Bronchial smooth muscle cell (primary cell): Measurements from ENCODE around the gene MEX3C. TPM values are rescaled to one million over a fixed set of nuclear protein-coding genes. Genes with fewer than 3 reads are reported as not detected.

Experiments
- total RNA-seq: library from RNA; depleted of rRNA; stranded (reverse); fragments of >200 nt; gene quantifications from 2 replicates; pipeline ENCODE4 v1.2.1, GENCODE V29; 2014

Gene MEX3C
- 23.8 and 24.9 TPM in 2 replicates for total RNA-seq

DNA sequence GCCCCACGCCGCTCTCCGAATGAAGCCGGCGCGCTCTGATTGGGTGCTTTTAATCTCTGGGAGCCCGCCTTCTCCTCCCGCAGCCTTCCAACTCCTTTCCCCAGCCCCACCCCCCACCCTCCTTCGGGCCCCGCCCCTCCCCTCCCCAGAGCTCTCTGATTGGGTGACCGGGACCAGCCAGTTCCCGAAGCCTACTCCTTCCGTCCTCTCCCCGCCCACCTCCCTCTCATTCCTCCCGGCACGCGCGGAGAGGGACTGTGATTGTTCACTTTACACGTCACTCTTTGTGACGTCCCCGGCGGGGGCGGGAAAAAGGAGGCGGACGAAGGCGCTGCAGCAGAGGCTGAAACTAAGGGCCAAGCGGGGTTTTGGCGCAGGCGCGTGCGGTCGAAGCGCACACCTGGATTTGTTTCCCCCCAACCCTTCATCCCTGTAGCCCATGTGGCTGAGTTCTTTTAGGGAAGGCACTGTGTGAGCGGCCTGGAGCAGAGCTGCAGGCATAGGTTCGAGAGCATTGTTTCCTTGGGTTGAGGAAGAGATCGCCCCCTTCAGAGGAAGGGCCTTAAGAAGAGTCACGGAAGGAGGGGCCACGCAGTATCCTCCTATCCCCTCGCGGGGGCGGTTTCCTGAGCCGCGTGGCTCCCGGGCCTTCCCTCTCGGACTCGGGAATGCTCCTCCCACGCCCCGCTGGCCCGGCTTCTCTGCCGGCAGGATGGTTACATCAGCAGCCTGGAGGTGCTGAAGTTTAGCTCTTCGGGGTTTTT lies at the start of gene MEX3C:
Gene MEX3C, minus strand, starts transcription at position 21 of the 764 bp plus-strand sequence. CDS start 361 bp downstream, outside the sequence.

Other genes starting within 250 kb of the MEX3C start
- 4.5 and 5.8 TPM in 2 replicates for gene ELAC1, start 229.6 kb downstream of the MEX3C start, total RNA-seq
- gene SMAD4, start 167.5 kb downstream of the MEX3C start, total RNA-seq: 38.5 and 81.5 TPM in 2 replicates